ENCODE measurements around the gene CCDC175. TPM values are rescaled to one million over a fixed set of nuclear protein-coding genes. Genes with fewer than 3 reads are reported as not detected.

Gene CCDC175
- total RNA-seq, 1 experiment from 2014 or later = not detected

DNA sequence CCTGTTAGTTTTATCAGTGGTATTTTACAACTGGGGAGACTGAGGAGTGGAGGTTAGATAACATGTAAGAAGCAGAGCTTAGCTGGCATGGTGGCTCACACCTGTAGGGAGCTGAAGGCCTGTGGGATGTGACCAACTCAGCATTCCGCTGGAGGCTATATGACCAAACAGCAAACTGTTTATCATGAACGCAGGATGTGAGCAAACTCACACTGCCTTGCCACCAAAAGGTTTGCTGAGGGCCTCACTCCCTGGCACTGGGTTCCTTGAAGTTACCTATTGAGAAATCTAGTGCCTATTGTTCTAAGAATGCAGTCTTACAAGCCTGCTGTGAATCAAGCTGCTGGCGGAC is 68.9 kb downstream of the CCDC175 start:
- H3K4me2 ChIP-seq = no peak overlapping the region
- no peak overlapping the region for H2AFZ ChIP-seq
- no peaks in the 10 kb centered on the region for H3K9me3 ChIP-seq (ENCODE audit: insufficient read depth, low read depth)
- H3K27me3 ChIP-seq (ENCODE audit: insufficient read depth, low read depth) = no peaks in the 10 kb centered on the region
- intact Hi-C loops (cut with micrococcal nuclease; ENCODE audit: unreplicated experiment) = loop anchor here (10.0 kb wide), 1 partner anchor 677 kb away; no protein-coding TSS in a partner anchor
- H3K79me2 ChIP-seq (ENCODE audit: low read depth) = no peaks in the 10 kb centered on the region
- ChIA-PET CTCF (interaction anchor here (0.5 to 0.6 kb wide), 2 partner anchors 463 to 958 kb away, joined by 3 to 4 read pairs; no protein-coding TSS in a partner anchor), POLR2A (ENCODE audit: unreplicated experiment) (interaction anchor here (0.9 kb wide), 1 partner anchor 24 kb away, joined by 5 read pairs; the partner anchor contains the start of genes JKAMP and L3HYPDH)
- H3K4me1 ChIP-seq (replicated peaks; ENCODE audit: insufficient read depth) = no peaks in the 10 kb centered on the region
- H3K4me3 ChIP-seq = no peak overlapping the region
- DNase-seq = peak in 1 of 2 experiments; percentile 37
- H4K20me1 ChIP-seq (ENCODE audit: insufficient read depth) = no peaks in the 10 kb centered on the region
- no peaks in the 10 kb centered on the region for H3K9me2 ChIP-seq (ENCODE audit: insufficient read depth)
- BruUV-seq (replicated peaks) = no TSS peak
- no peaks in the 10 kb centered on the region for H3F3A ChIP-seq (ENCODE audit: insufficient read depth, low read depth)
- no peak overlapping the region for H3K27ac ChIP-seq
- TF ChIP-seq, protein P1, sequence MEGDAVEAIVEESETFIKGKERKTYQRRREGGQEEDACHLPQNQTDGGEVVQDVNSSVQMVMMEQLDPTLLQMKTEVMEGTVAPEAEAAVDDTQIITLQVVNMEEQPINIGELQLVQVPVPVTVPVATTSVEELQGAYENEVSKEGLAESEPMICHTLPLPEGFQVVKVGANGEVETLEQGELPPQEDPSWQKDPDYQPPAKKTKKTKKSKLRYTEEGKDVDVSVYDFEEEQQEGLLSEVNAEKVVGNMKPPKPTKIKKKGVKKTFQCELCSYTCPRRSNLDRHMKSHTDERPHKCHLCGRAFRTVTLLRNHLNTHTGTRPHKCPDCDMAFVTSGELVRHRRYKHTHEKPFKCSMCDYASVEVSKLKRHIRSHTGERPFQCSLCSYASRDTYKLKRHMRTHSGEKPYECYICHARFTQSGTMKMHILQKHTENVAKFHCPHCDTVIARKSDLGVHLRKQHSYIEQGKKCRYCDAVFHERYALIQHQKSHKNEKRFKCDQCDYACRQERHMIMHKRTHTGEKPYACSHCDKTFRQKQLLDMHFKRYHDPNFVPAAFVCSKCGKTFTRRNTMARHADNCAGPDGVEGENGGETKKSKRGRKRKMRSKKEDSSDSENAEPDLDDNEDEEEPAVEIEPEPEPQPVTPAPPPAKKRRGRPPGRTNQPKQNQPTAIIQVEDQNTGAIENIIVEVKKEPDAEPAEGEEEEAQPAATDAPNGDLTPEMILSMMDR (conservative IDR thresholded peaks at IDR 0.05) = no peak
- no peak for TF ChIP-seq EZH2 (IDR thresholded peaks at IDR 0.05; ENCODE audit: low read depth)
- H3K36me3 ChIP-seq (ENCODE audit: low read depth) = no peaks in the 10 kb centered on the region

DNA sequence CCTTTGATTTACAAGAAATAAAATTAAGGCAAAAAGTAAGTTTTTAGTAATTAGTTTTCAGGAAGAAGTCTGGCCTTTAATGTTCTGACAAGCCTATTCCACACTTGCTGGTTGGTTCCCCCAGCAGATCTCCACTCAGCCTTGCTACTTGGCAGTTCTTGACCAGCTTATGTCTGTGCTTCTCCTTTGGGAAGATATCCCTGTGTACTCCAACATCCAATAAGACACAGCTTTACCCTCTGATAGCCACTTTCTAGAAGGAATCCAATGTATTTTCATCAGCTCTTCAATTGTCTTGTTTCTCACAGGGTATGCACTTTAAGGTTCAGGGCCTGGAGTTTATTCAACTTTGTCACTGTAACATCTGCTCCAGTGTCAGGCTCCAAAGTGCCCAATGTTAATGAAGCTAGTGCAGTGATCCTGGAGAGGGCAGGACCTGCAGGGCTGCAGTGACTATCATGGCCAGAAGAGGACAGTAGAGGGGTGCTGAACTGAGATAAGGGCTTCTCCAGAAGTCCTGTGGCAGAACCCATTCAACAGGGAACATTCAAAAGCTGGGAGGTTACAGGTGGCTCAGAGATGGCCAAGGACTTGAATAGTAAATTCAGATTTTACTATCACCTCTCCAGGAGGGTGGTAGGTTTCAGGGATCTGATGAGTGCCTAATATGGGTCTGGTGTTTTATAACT is 69.4 kb downstream of the CCDC175 start:
- no peaks in the 10 kb centered on the region for H3K27me3 ChIP-seq (ENCODE audit: insufficient read depth, low read depth)
- intact Hi-C loops (cut with micrococcal nuclease; ENCODE audit: unreplicated experiment) = loop anchor here (10.0 kb wide), 1 partner anchor 678 kb away; no protein-coding TSS in a partner anchor
- no TSS peak for BruUV-seq (replicated peaks)
- H2AFZ ChIP-seq = no peak overlapping the region
- H3K9me3 ChIP-seq (ENCODE audit: insufficient read depth, low read depth) = no peaks in the 10 kb centered on the region
- no peaks in the 10 kb centered on the region for H3K9me2 ChIP-seq (ENCODE audit: insufficient read depth)
- ChIA-PET POLR2A (ENCODE audit: unreplicated experiment) (interaction anchor here (0.6 to 0.9 kb wide), 3 partner anchors 10 to 168 kb away, joined by 5 to 6 read pairs (median 6); partner anchors contain the start of genes JKAMP and L3HYPDH), CTCF (interaction anchor here (0.5 to 1.0 kb wide), 3 partner anchors 59 to 958 kb away, joined by 3 read pairs; no protein-coding TSS in a partner anchor)
- no peaks in the 10 kb centered on the region for H3K79me2 ChIP-seq (ENCODE audit: low read depth)
- no peaks in the 10 kb centered on the region for H3F3A ChIP-seq (ENCODE audit: insufficient read depth, low read depth)
- H3K4me3 ChIP-seq = no peak overlapping the region
- H3K4me2 ChIP-seq = no peak overlapping the region
- H4K20me1 ChIP-seq (ENCODE audit: insufficient read depth) = no peaks in the 10 kb centered on the region
- peak; percentile 35 to 39 for DNase-seq
- no peak overlapping the region for H3K27ac ChIP-seq
- H3K4me1 ChIP-seq (replicated peaks; ENCODE audit: insufficient read depth) = no peaks in the 10 kb centered on the region
- 0 out of 2 replicates have a peak, but pooled peaks cover 1% of the 10 kb centered on the region for H3K36me3 ChIP-seq (ENCODE audit: low read depth)
- no peak for TF ChIP-seq EZH2 (IDR thresholded peaks at IDR 0.05; ENCODE audit: low read depth)
- TF ChIP-seq, protein P1 (conservative IDR thresholded peaks at IDR 0.05) = peak; percentile 66

DNA sequence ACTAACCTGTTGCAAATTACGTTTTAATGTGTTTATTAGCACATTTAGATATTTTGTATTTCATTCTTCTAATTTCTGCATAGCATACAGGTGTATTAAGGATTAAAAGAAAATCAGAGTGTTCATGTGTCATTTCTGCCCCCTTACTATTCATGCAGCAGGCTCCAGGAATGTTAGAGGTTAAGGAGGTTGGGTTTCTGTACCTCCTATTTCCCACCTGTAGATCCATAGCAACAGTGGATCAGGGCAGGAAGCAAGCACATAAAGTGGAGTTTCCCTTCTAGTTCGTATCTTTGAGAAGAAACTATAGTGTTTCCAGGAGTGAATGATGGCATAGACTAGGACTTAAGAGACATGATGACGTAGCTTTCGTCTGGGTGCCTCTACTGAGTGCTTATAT is 73.4 kb downstream of the CCDC175 start:
- no peaks in the 10 kb centered on the region for H3F3A ChIP-seq (ENCODE audit: insufficient read depth, low read depth)
- no peaks in the 10 kb centered on the region; the same call in 1 of the 2 replicates for H4K20me1 ChIP-seq (ENCODE audit: insufficient read depth)
- ChIA-PET POLR2A (ENCODE audit: unreplicated experiment) (no interaction called here), CTCF (no interaction called here)
- TF ChIP-seq, protein P1 (conservative IDR thresholded peaks at IDR 0.05) = no peak
- no peak for TF ChIP-seq EZH2 (IDR thresholded peaks at IDR 0.05; ENCODE audit: low read depth)
- no peak for DNase-seq
- peaks cover 10% of the 10 kb centered on the region for H3K36me3 ChIP-seq (ENCODE audit: low read depth)
- no TSS peak for BruUV-seq (replicated peaks)
- no peaks in the 10 kb centered on the region for H3K79me2 ChIP-seq (ENCODE audit: low read depth)
- H3K4me2 ChIP-seq = no peak overlapping the region
- H2AFZ ChIP-seq = no peak overlapping the region
- H3K4me1 ChIP-seq (replicated peaks; ENCODE audit: insufficient read depth) = no peaks in the 10 kb centered on the region
- no peaks in the 10 kb centered on the region for H3K9me3 ChIP-seq (ENCODE audit: insufficient read depth, low read depth)
- H3K27ac ChIP-seq = no peak overlapping the region
- H3K4me3 ChIP-seq = no peak overlapping the region
- no peaks in the 10 kb centered on the region for H3K9me2 ChIP-seq (ENCODE audit: insufficient read depth)
- H3K27me3 ChIP-seq (ENCODE audit: insufficient read depth, low read depth) = no peaks in the 10 kb centered on the region
- intact Hi-C loops (cut with micrococcal nuclease; ENCODE audit: unreplicated experiment) = loop anchor here (10.0 kb wide), 1 partner anchor 682 kb away; no protein-coding TSS in a partner anchor
